Kasumi-1 (cell line): Measurements from ENCODE around the gene CTNNA3.

Source experiments
- DNase-seq, 2 experiments: peaks; one replicate each; lab custom pipeline; 2025; lab: John Stamatoyannopoulos, UW

Gene CTNNA3

DNA sequence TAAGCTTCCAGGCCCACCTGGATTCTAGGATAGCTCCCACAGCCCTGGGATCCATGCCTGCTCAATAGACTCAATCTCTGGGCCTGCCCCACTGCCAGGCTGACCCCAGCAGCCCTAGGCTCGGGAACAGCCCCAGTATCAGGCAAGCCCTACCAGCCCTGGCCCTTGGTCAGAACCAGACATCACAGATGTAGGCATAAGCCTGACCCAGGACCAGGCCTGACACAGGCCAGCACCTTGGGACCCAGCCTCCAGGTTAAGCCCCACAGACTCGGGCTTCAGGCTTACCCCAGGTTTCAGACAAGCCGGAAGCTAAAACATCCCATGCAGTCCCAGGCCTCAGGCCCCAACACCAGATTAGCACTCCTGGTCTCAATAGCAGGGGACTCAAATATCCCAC lies 1046.4 kb downstream of the CTNNA3 start:
- no peak for DNase-seq

DNA sequence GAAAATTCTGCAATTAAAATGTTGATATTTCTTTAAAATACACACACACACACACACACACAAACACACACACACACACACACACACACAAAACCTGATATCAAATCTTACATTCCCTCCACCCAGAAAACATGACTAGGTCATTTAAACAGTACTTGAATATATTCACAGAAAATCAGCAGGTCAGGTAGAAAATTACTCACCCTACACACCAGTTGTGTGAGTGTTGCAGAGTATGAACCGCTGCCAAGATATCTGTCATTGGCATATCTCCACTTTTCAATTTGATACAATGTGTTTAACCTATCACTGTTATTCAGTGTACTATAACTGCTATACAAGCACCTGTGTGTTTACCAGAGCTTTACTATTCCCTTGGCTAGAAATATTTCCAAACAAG lies 1053.8 kb downstream of the CTNNA3 start:
- no peak for DNase-seq

- DNase-seq = no peak
These were observed 1056.6 kb downstream of the CTNNA3 start for GRCh38 chr10:66639371-66639770.

DNA sequence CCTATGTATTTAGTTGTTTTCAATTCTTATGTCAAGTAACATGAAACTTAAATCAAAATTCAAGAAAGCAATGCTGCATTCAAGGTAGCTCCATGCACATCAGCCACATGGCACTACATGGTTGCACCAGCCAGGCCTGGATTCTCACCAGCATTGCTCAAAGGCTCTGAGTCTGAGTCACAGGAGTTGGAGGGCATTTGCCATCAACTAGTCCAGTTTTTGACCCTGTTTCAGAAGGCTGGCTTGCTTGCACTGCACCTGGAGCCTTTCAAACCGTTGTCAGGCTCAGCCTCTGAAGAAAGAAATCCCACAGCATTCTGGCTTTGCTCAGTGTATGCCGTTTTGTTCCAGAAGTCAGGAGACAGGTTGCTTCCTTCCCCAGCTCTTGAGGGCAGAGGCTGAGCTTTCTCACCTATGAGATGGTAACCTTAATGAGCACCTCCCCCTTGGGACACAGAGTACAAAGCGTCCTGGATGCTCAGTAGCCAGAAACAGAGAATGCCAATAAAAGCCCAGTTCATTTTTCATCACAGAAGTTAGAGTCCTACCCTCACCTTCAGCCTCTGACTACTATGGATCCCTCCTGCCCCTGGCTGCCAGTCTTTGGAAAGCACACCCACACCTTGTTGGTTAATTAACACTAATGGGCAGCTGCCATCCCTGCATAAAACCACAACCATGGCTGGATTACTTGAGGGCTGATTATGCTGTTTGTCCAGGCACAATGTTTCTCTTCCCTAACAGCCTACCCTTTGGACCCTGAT lies 1058.5 kb downstream of the CTNNA3 start:
- no peak for DNase-seq

- no peak for DNase-seq
These were observed 1066.0 kb downstream of the CTNNA3 start for GRCh38 chr10:66629996-66630395.

- peak; percentile 76 to 89 for DNase-seq
These were observed 1068.8 kb downstream of the CTNNA3 start for GRCh38 chr10:66627156-66627555.

DNA sequence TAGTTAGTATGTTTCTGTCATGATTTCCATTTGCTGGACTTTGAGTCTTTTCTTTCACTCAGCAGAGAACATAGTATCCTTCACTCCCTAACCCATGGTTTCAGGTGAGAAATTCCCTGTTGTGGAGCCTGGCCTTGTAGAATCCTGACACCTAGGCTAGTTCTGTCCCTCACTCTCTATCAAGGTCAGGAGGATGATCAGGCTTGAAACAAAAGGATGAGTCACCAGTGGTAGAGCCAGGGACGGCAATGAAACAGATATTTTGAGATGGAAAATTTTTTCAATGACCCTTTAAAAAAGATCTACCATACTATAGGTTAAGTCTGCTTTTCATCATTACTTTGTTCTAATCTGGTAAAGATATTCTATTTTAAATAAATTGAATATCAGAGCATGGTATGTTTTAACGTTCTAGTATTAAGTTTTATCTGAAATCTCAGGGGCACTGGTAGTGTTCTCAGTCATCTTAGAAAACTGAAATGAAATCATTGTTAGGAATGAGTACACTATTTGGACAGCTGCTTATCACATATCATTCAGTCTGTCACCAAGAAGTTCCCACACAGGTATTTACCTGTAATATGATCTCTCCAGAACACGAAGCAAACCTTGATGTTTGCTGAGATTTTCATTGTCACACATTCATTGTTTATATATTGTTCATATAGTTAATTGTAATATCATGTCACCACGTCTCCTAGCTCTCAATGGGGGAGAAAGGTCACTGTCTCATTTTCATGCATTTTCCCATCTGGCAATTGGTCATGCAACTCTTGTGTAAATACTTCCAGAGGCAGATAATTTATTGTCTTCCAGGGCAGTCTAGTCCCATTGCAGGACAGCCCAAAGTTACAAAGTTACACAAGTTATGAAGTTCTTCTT lies 1070.0 kb downstream of the CTNNA3 start:
- no peak for DNase-seq

GRCh38 chr10:66622050-66622449 lies 1073.9 kb downstream of the CTNNA3 start:
- DNase-seq = no peak

GRCh38 chr10:66604195-66604594 lies 1091.8 kb downstream of the CTNNA3 start:
- DNase-seq = no peak

DNA sequence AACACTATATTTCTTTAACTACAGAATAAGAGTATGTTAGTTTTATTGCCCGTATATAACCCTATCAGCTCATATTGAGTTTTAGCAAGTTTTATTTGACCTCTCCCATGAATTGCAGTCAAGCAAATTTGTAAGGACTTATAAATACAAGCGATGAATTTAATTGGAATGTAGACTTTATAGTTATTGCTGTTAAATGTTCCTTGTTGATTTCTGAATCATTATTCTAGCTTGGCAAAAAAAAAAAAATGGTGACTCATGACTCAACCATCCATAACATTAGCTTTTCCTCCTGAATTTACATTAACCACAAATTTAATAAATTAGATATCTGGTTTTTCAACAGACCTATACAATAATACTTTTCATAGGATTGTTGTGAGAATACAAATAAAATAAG lies 1104.1 kb downstream of the CTNNA3 start:
- DNase-seq = no peak

- no peak for DNase-seq
These were observed 1108.3 kb downstream of the CTNNA3 start for GRCh38 chr10:66587680-66588050.

DNA sequence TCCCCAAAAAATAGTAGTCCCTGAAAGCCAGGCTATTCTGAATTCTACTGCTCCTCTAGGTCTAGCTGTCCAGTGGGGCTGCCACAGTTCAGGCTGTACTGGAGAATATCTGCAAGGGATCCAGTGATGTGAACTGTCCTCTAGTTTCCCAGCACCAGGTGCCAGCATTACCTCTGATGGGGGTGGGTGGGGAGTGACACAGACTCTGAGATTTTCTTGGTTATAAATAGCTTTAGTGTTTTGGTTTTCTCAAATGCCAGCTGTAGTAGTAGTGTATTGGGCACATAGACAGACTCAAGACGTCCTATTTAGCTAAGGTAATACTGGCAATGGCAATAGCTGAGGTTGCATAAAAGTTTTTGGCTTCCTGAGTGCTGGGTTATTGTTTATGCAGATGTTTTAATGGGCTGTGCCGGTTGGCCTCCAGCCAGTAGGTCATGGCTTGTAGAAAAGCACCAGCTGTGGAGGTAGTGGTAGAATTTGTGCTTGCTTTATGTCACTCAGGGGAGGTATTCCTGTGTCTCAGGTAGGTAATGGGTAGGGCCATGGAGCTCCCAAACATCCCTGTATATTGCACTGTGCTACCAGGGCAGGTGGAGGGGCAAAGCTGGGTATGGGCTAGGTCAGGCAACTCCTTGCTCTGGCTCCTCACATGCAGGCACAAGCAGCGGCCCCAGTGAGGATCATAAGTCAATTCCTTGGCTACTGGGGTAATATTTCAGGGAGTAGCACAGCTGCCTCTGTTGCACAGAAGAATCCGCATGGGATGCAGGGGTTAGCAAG lies 1108.9 kb downstream of the CTNNA3 start:
- DNase-seq = no peak

- DNase-seq = peak in 1 of 2 experiments; percentile 4
These were observed 1109.9 kb downstream of the CTNNA3 start for GRCh38 chr10:66586073-66586472.

GRCh38 chr10:66575251-66575855 lies 1120.6 kb downstream of the CTNNA3 start:
- DNase-seq = no peak

GRCh38 chr10:66572700-66573099 lies 1123.3 kb downstream of the CTNNA3 start:
- DNase-seq = no peak

GRCh38 chr10:66565999-66566398 lies 1130.0 kb downstream of the CTNNA3 start:
- DNase-seq = no peak

DNA sequence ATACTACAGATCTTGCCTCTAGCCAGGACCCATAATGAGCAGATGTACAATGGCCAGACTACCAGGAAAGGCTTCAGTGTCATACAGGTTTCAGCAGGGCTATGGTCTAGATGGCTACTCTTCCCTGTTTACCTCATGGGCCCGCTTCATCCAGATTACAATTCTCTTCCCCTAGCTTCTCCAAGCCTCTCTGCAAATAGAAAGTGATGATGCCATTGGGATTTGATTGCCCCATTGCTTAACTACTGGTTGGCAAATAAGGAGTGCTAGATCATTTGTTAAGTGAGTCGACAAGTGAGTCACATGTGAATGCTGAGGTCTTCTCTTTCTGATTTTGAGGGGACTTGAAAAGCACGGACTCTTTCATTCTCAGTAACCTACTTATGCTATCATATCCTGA lies 1131.7 kb downstream of the CTNNA3 start:
- no peak for DNase-seq

DNA sequence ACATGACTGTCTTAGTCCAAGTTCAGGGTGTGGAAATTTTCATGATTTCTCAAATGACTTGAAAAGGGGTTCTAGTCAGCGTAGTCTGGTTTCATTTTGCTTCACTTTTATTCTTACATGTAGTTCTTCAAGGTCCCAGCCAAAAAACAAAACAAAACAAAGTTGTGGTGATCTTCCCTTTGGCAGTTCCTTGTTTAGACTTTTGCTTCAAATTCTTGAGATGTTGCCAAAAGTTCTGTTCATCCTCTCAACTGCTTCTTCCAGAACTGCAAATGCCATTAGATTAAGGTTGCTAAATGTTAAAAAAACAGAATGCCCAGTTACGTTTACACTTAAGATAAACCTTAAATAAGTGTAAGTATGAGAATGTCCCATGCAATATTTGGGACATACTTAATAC lies 1140.9 kb downstream of the CTNNA3 start:
- DNase-seq = no peak

- DNase-seq = no peak
These were observed 1143.7 kb downstream of the CTNNA3 start for GRCh38 chr10:66552331-66552730.

DNA sequence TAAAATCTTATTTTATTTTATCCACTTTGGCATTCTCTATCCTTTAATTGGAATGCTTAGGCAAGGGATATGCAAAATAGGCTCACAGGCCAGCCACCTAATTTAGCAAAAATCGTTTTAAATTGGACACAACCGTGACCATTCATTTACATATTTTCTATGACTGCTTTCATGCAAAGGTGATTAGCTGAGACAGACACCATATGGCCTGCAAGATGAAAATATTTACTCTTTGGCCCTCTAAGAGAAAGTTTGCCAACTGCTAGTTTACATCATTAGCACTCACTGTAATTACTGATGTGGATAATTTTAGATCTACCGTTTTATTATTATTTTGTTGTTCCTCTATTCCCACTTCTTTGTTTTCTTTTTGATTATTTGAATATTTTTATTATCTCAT lies 1145.6 kb downstream of the CTNNA3 start:
- no peak for DNase-seq

DNA sequence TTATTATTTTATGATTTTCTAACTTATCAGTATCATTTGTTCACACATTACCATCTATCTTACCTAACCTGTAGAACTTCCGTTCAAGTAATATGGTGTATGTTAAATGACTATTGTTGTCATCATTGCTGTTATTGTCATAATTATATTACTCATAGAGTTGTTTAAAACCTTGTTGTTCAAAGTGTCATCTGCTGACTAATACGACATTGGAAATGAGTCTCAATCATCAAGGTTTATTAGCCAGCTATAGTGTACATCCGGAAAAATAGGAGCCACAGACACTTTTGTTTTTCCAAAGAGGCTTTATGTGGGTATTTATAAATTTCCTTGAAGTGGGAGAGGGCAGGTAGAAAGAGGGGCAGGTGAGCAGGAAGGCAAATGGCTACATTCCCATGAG lies 1157.1 kb downstream of the CTNNA3 start:
- no peak for DNase-seq

DNA sequence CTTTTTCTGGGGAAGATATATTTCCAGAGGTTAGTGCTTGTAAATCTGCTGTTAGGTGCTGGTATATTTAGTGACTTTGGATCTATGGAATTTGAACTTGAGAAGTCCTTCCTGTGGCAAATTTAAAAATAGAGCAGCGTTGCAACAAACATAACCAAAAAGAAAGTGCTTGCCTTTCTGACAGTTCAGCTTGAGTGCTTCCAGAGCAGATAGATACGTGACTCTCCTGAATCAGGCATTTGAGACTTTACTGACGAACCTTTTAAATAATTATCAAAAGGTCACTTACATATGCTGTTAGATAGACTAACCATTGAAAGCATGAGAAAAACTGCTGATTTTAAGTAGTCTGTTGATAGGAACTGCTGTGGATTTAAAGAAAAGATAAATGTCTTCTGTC lies 1157.6 kb downstream of the CTNNA3 start:
- no peak for DNase-seq
